Measurements from ENCODE around the gene POLD3. TPM values are rescaled to one million over a fixed set of nuclear protein-coding genes. Genes with fewer than 3 reads are reported as not detected.

Gene POLD3
- total RNA-seq, 4 donors from 2014 or later: 9.0 to 21.9 (median 12.8) TPM

DNA sequence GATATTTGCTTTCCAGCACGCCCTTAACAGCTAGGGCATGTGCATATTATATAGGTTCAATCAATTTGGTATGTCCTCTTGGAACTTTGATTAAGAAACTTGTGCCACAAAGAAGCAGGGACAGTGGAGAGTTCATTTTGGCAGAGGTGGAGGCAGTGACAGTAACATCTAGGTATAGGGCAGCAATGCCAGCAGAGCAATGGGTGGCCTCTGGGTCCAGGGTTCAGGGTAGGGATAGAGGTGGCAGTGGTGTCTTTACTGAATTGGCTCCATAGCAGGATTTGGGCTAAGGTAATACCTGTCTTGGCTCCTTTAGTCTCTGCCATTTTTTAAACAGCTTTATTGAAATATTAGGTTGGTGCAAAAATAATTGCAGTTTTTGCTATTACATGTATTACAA, 24.4 kb upstream of the POLD3 start:
- H3K9me3 ChIP-seq: no peaks in the 10 kb centered on the region
- TF ChIP-seq EP300 (IDR thresholded peaks at IDR 0.05) (no peak), POLR2A (IDR thresholded peaks at IDR 0.05) (no peak)
- TF ChIP-seq, protein P1, sequence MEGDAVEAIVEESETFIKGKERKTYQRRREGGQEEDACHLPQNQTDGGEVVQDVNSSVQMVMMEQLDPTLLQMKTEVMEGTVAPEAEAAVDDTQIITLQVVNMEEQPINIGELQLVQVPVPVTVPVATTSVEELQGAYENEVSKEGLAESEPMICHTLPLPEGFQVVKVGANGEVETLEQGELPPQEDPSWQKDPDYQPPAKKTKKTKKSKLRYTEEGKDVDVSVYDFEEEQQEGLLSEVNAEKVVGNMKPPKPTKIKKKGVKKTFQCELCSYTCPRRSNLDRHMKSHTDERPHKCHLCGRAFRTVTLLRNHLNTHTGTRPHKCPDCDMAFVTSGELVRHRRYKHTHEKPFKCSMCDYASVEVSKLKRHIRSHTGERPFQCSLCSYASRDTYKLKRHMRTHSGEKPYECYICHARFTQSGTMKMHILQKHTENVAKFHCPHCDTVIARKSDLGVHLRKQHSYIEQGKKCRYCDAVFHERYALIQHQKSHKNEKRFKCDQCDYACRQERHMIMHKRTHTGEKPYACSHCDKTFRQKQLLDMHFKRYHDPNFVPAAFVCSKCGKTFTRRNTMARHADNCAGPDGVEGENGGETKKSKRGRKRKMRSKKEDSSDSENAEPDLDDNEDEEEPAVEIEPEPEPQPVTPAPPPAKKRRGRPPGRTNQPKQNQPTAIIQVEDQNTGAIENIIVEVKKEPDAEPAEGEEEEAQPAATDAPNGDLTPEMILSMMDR (IDR thresholded peaks at IDR 0.05): no peak
- H3K4me3 ChIP-seq: no peak overlapping the region
- H3K4me1 ChIP-seq: no peaks in the 10 kb centered on the region
- no peak for DNase-seq (ENCODE audit: low spot score in 2 of 2)
- no peak overlapping the region for H3K27ac ChIP-seq
- no peaks in the 10 kb centered on the region for H3K36me3 ChIP-seq
- WGBS, 2 donors: 89% methylated on average over 1 of the region's 1 CpG
- H3K27me3 ChIP-seq: no peaks in the 10 kb centered on the region

DNA sequence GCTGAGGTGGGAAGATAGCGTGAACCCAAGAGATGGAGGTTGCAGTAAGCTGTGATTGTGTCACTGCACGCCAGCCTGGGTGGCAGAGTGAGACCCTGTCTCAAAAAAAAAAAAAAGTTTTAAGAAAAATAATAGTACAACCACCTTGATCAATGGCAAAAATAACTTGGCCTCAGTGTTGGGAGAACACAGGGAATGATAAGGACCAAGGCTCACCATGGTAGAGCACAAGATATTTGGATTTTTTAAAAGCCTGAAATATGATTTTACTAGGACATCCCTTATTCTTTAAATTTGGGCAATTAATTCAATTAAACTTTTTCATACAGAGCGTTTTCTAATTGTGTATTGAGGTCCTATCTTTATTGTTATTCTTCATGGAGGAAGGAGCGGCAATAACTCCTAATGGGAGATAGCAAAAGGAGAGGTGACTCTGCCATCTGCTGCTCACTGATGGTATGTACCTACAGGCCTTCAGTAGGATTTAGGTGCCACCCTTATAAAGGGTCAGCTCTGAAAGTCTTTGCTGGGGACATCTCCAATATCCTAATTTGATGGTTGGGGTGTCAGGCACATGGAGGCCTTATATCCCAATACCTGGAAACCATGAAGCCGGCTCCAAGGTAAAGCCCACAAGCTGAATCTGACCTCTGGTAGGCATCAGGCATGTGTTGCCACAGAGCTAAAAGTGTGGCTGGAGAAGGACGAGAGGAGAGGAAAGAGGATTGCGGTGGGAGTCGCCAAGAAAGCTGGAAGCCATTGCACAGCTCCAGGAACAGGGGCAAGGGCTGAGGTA, 21.9 kb upstream of the POLD3 start:
- Histone ChIP-seq H3K36me3 (no peaks in the 10 kb centered on the region), H3K4me3 (no peak overlapping the region), H3K27ac (no peak overlapping the region), H3K9me3 (no peaks in the 10 kb centered on the region), H3K27me3 (no peaks in the 10 kb centered on the region), H3K4me1 (no peaks in the 10 kb centered on the region)
- DNase-seq (ENCODE audit: low spot score in 2 of 2): peak in 1 of 2 donors; percentile 30
- TF ChIP-seq, protein P1 (IDR thresholded peaks at IDR 0.05): peak; percentile 36 to 61 (median 42)
- no peak for TF ChIP-seq EP300 (IDR thresholded peaks at IDR 0.05)
- WGBS, 2 donors: 66 to 68% methylated on average over 8 of the region's 8 CpGs

DNA sequence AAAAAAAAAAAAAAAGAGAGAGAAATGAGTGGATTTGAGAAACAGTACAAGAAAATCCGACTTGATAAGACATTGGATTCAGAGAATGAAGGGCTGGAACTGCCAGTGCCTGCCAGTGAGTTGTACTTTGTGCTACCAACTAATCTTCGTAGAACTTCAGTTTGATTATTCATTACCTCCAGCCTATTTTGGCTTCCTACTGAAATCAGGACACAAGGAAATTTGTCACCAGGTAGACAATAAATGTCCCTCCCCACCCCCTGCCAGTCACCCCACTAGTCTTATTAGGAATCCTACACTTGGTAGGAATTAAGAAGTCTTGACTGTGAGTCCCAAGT, 21.4 kb upstream of the POLD3 start:
- H3K27ac ChIP-seq: no peak overlapping the region
- H3K27me3 ChIP-seq: no peaks in the 10 kb centered on the region
- no peaks in the 10 kb centered on the region for H3K4me1 ChIP-seq
- H3K36me3 ChIP-seq: no peaks in the 10 kb centered on the region
- H3K4me3 ChIP-seq: no peak overlapping the region
- H3K9me3 ChIP-seq: no peaks in the 10 kb centered on the region
- DNase-seq (ENCODE audit: low spot score in 2 of 2): no peak
- 69 to 75% methylated on average over 2 of the region's 2 CpGs for WGBS, 2 donors
- TF ChIP-seq POLR2A (IDR thresholded peaks at IDR 0.05): no peak
- TF ChIP-seq, protein P1 (IDR thresholded peaks at IDR 0.05): no peak
- no peak for TF ChIP-seq EP300 (IDR thresholded peaks at IDR 0.05)

DNA sequence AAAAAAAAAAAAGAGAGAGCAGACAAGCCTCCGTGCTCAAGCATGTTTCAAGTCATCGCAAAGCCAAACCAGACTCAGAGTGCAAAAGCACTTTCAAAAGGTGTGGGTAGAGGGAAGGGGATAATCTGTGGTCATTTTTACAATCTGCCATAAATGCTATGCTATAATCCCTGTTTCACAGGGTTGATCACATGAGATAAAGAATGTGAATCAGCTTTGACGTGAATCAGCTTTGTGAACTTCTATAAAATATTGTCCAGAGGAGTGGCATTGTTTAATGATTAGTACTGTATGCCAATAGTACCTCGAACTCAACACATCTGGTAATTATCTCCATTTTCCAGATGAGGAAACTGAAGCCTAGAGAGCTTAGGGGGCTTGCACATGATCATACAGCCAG, 20.0 kb upstream of the POLD3 start:
- Histone ChIP-seq H3K27me3 (no peaks in the 10 kb centered on the region), H3K4me3 (no peak overlapping the region), H3K4me1 (no peaks in the 10 kb centered on the region), H3K36me3 (no peaks in the 10 kb centered on the region), H3K27ac (peak overlapping the region in 1 of 4 donors; percentile 12), H3K9me3 (no peaks in the 10 kb centered on the region)
- DNase-seq (ENCODE audit: low spot score in 2 of 2): no peak
- 79 to 84% methylated on average over 4 of the region's 4 CpGs for WGBS, 2 donors
- TF ChIP-seq POLR2A (IDR thresholded peaks at IDR 0.05) (no peak), EP300 (IDR thresholded peaks at IDR 0.05) (no peak)
- TF ChIP-seq, protein P1 (IDR thresholded peaks at IDR 0.05): no peak

DNA sequence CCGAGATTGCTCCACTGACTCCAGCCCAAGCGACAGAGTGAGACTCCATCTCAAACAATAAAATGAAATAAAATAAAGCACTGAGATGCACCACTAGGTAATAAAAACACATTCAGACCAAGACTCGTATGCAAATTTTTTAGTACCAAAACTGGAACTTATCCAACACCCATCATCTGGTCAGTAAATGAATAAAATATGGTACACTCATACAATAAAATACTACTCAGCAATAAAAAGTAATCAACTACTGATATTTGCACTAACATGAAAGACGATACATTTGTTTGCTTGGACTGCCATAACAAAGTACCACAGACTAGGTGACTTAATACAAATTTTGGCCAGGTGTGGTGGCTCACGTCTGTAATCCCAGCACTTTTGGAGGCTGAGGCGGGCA, 17.8 kb upstream of the POLD3 start:
- H3K27ac ChIP-seq: no peak overlapping the region
- H3K27me3 ChIP-seq: no peaks in the 10 kb centered on the region
- H3K9me3 ChIP-seq: no peaks in the 10 kb centered on the region
- TF ChIP-seq POLR2A (IDR thresholded peaks at IDR 0.05) (no peak), EP300 (IDR thresholded peaks at IDR 0.05) (no peak)
- TF ChIP-seq, protein P1 (IDR thresholded peaks at IDR 0.05): no peak
- no peaks in the 10 kb centered on the region for H3K36me3 ChIP-seq
- H3K4me1 ChIP-seq: no peaks in the 10 kb centered on the region
- H3K4me3 ChIP-seq: no peak overlapping the region
- no peak for DNase-seq (ENCODE audit: low spot score in 2 of 2)
- 83 to 87% methylated on average over 6 of the region's 6 CpGs for WGBS, 2 donors

Measured in tibial nerve (tissue), 4 donors.